OCI-LY7 (cell line): ENCODE data around the gene LYRM2. TPM values are rescaled to one million over a fixed set of nuclear protein-coding genes. Genes with fewer than 3 reads are reported as not detected.

Experiments used
- BruUV-seq: library from RNA; stranded (reverse); fragments of 400-500 nt; replicated peaks from 2 replicates; lab custom pipeline; 2021; lab: Mats Ljungman, UMichigan
- CTCF ChIA-PET: fragments of 300-600 bp; sonication (Branson Sonifier 250); formaldehyde crosslinking; loops from one replicate; lab custom pipeline; 2022; ENCODE audit warnings: antibody characterized with exemption; ENCODE audit not compliant: unreplicated experiment; lab: Charles Lee
- POLR2A ChIA-PET: fragments of 300-600 bp; sonication (Branson Sonifier 250); formaldehyde crosslinking; loops from one replicate; lab custom pipeline; 2022; ENCODE audit warnings: antibody characterized with exemption; lab: Charles Lee
- DNase-seq: peaks from one replicate; pipeline ENCODE4 v3.0.0-alpha.2; 2015; ENCODE audit warnings: low spot score
- H2AFZ ChIP-seq: fragments of 200-600 bp; sonication (generic), shearing (Covaris generic); 2 replicates; pipeline ENCODE4 v1.6.1; 2014; ENCODE audit warnings: mild to moderate bottlenecking, antibody characterized with exemption, low read length, moderate library complexity
- H3K27ac ChIP-seq: fragments of 200-600 bp; sonication (generic); 2 replicates; pipeline ENCODE4 v1.5.1; 2014; ENCODE audit warnings: mixed run types, low read depth, mild to moderate bottlenecking, moderate library complexity, low read length, inconsistent platforms; ENCODE audit not compliant: poor library complexity, severe bottlenecking
- H3K36me3 ChIP-seq: fragments of 200-600 bp; sonication (generic); 2 replicates; pipeline ENCODE4 v1.6.1; 2014; ENCODE audit warnings: mild to moderate bottlenecking, antibody characterized with exemption, low read length, moderate library complexity, mixed read lengths; ENCODE audit not compliant: insufficient read depth
- H3K4me1 ChIP-seq: fragments of 200-600 bp; sonication (generic); 2 replicates; pipeline ENCODE4 v1.5.1; 2014; ENCODE audit warnings: mild to moderate bottlenecking, low read length; ENCODE audit not compliant: insufficient read depth, poor library complexity, severe bottlenecking
- H3K4me2 ChIP-seq: fragments of 200-600 bp; sonication (generic); 2 replicates; pipeline ENCODE4 v1.6.1; 2014; ENCODE audit warnings: mild to moderate bottlenecking, low read length
- H3K4me3 ChIP-seq: fragments of 200-600 bp; sonication (generic); 2 replicates; pipeline ENCODE4 v1.5.1; 2014; ENCODE audit warnings: mild to moderate bottlenecking, low read depth, low read length; ENCODE audit not compliant: poor library complexity, severe bottlenecking
- H3K79me2 ChIP-seq: fragments of 200-600 bp; sonication (generic); 2 replicates; pipeline ENCODE4 v1.6.1; 2016; ENCODE audit warnings: low read depth, mild to moderate bottlenecking, low read length, moderate library complexity, mixed read lengths; ENCODE audit not compliant: insufficient read depth
- H3K9me2 ChIP-seq: fragments of 200-600 bp; sonication (generic); 2 replicates; pipeline ENCODE4 v1.6.1; 2016; ENCODE audit warnings: mild to moderate bottlenecking, low read length, mixed read lengths; ENCODE audit not compliant: insufficient read depth
- H3K9me3 ChIP-seq: fragments of 200-600 bp; sonication (generic); 2 replicates; pipeline ENCODE4 v1.6.1; 2014; ENCODE audit warnings: mild to moderate bottlenecking, mixed run types, low read length, mixed read lengths
- H4K20me1 ChIP-seq: fragments of 200-600 bp; sonication (generic); 2 replicates; pipeline ENCODE4 v1.6.1; 2014; ENCODE audit warnings: mild to moderate bottlenecking, antibody characterized with exemption, low read length, moderate library complexity, mixed read lengths; ENCODE audit not compliant: insufficient read depth
- CTCF ChIP-seq: fragments of 200-600 bp; sonication (generic); conservative IDR thresholded peaks from 2 replicates; pipeline ENCODE4 v1.5.1; 2014; ENCODE audit warnings: mild to moderate bottlenecking, antibody characterized with exemption, low read length, moderate library complexity, mixed read lengths
- EZH2phosphoT487 ChIP-seq: fragments of 200-600 bp; sonication (generic); IDR thresholded peaks from 2 replicates; pipeline ENCODE4 v1.6.1; 2018; ENCODE audit warnings: low read depth, borderline replicate concordance, mild to moderate bottlenecking, mixed run types, antibody characterized with exemption, low read length, moderate library complexity, mixed read lengths
- intact Hi-C: fragments of 100-400 bp; cut with micrococcal nuclease; formaldehyde crosslinking; loops from one replicate; pipeline ENCODE4 v1.10.0; 2022; ENCODE audit not compliant: unreplicated experiment
- total RNA-seq, 2 experiments: library from RNA; depleted of rRNA in 1 of 2; stranded (reverse); fragments of >200 nt in 1 of 2; shearing (Covaris generic) in 1 of 2; gene quantifications; 2 replicates each; pipeline ENCODE4 v1.2.3, GENCODE V29; 2014 to 2022

Gene LYRM2
- total RNA-seq, 2 experiments from 2014 or later: 17.7 to 40.6 TPM

GRCh38 chr6:89650579-89650978 is 12.0 kb upstream of the LYRM2 start:
- POLR2A ChIA-PET: interaction anchor here (0.5 to 1.1 kb wide), 3 partner anchors 13 to 123 kb away, joined by 3 to 5 read pairs (median 3); partner anchors contain the start of gene LYRM2
- H3K4me3 ChIP-seq: no peak overlapping the region
- H3K4me1 ChIP-seq: no peaks in the 10 kb centered on the region
- no peaks in the 10 kb centered on the region for H3K79me2 ChIP-seq
- H3K9me2 ChIP-seq: no peaks in the 10 kb centered on the region
- H3K4me2 ChIP-seq: no peak overlapping the region
- DNase-seq: no peak
- H4K20me1 ChIP-seq: no peaks in the 10 kb centered on the region
- CTCF ChIA-PET: no interaction called here
- H3K36me3 ChIP-seq: peaks cover 97% of the 10 kb centered on the region
- TF ChIP-seq CTCF (no peak), EZH2phosphoT487 (no peak)
- H3K9me3 ChIP-seq: no peaks in the 10 kb centered on the region
- BruUV-seq: no TSS peak
- H3K27ac ChIP-seq: no peak overlapping the region
- H2AFZ ChIP-seq: no peak overlapping the region
- intact Hi-C loops: no loop called here

DNA sequence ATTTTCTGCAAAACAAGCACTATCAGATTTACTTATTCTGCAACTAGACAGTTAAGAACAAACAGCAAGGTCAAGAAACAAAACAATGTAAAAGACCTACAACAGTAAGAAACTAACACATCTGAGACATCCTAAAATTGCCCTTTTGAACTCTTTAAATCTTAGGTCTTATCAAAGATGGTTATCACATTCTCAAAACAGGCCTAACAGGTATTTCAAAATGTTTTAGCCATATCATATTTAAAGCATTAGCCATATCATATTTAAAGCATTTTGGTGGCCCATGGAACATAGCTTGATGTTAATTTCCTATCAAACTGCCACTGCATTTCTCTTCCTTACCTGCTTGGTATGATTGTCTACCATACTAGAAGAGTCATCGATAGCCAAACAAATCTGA is 11.1 kb upstream of the LYRM2 start:
- TF ChIP-seq EZH2phosphoT487: no peak
- CTCF ChIA-PET: no interaction called here
- Histone ChIP-seq H3K4me1 (no peaks in the 10 kb centered on the region), H4K20me1 (no peaks in the 10 kb centered on the region), H3K79me2 (no peaks in the 10 kb centered on the region), H3K4me2 (no peak overlapping the region), H3K27ac (no peak overlapping the region), H3K36me3 (peaks cover 97% of the 10 kb centered on the region), H2AFZ (no peak overlapping the region), H3K4me3 (no peak overlapping the region), H3K9me3 (no peaks in the 10 kb centered on the region), H3K9me2 (no peaks in the 10 kb centered on the region)
- no TSS peak for BruUV-seq
- POLR2A ChIA-PET: interaction anchor here (0.6 to 1.4 kb wide), 3 partner anchors 11 to 13 kb away, joined by 3 to 4 read pairs (median 4); partner anchors contain the start of gene LYRM2
- intact Hi-C loops: no loop called here
- no peak for DNase-seq

DNA sequence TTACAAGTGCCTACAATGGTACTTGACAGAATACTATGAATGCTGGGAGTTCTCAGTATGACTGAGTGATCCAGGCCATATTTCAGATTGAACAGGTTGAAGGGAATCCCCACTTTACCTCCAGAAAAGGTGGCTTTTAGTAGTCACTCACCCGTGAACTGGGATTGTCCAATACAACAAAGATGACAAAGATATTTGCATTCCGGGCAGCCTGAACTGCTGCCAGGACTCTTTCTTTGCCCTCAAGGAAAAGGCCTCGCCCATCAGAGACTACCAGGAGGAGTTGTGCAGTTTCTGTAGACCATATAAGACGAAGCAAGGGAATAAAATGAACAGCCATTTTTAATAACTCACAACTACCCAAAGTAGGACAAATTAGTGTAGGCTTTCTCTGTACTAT is 6.3 kb upstream of the LYRM2 start:
- Histone ChIP-seq H3K9me2 (no peaks in the 10 kb centered on the region), H3K4me2 (no peak overlapping the region), H3K79me2 (no peaks in the 10 kb centered on the region; the same call in 1 of the 2 replicates), H3K4me1 (no peaks in the 10 kb centered on the region), H3K4me3 (no peak overlapping the region), H3K9me3 (no peaks in the 10 kb centered on the region), H3K36me3 (peaks cover 90% of the 10 kb centered on the region), H4K20me1 (no peaks in the 10 kb centered on the region), H3K27ac (no peak overlapping the region), H2AFZ (no peak overlapping the region)
- TF ChIP-seq CTCF (no peak), EZH2phosphoT487 (no peak)
- POLR2A ChIA-PET: no interaction called here
- CTCF ChIA-PET: no interaction called here
- intact Hi-C loops: no loop called here
- no TSS peak for BruUV-seq
- DNase-seq: no peak
